GM18861 (cell line): ENCODE measurements around the gene RBM33.

ENCODE experiments used
- ATAC-seq: cut with Tn5 transposase; IDR thresholded peaks from one replicate; pipeline ENCODE4 v1.9.1; 2021; ENCODE audit not compliant: unreplicated experiment

RBM33 gene

DNA sequence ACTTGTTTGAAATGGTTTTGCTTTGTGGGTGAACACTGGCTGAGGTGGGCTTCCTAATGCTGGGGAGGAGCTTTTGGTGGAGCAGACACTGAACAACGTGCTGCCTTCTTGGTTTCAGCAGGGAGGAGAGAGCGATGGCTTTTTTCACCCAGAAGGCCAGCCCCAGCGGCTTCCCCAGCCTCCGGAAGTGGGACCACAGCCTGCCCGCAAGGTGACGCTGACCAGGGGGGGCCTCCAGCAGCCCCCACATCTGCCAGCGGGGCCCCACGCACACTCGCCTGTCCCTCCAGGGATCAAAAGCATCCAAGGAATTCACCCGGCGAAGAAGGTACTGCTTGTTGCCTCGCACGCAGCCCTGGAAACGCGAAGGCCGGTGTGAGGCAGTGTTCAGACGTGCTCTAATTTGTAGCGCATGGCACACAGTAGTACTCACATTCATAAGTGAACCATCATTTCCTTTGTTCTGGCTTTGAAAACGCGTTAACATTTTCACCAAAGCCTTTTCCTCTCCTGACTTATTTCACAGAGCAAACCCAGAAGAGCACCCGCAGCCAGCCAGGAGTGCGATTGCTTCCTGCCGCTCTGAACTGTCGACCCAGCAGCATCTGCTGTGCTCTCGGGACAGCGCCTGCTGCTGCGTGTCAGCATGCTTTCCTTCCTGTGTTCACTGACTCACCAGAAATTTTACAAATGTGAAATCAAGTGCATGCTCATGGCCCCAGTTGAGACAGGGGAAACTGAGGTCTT, 119.4 kb downstream of the RBM33 start:
- no peak for ATAC-seq

DNA sequence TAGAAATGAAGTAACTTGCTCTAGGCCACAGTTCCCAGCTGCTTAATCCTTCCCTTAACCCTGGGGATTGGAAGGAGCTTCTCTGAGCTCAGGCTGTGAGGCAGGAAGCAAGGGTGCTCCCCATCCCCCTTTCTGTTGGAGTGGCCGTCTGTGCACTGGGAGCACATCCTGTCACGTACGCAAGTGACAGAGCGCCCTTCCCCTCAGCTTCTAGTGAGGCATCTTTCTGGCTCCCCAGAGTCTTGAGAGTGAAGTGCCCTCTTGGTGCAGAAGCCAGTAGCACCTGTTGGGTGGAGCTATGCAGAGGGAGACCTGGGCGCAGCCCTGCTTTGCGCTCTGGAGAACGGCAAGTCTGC, 120.0 kb downstream of the RBM33 start:
- ATAC-seq: no peak

DNA sequence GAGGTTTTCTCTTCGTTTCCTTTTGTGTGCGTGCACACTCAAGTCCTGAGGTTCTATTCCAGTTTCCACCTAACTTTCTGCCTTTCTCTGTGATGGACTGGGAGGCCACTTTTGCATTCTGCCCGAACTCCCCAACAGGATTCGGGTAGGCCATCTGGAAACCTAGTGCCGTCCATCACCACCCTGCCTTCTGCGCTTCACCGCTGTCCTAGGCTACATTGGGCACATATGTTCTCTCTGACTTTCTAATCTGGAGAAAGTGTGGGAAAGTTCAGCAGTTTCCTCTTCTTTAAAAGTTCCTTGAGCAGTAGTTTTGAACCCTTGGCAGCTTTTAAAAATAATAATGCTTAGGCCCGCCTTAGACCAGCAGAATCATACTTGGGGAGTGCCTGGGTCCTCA, 121.0 kb downstream of the RBM33 start:
- no peak for ATAC-seq

DNA sequence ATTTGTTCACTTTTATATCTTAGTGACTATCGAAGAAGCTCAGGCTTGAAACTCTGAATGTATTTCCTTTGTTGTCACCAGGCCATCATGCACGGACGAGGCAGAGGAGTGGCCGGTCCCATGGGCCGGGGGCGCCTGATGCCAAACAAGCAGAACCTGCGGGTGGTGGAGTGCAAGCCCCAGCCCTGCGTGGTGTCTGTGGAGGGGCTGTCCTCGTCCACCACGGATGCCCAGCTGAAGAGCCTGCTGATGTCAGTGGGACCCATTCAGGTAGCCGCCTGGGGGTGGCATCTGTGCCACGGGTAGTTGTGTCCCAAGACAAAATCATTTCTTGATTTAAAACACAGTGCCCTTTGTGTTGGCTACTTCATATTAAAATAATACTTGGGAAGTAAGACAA, 121.9 kb downstream of the RBM33 start:
- no peak for ATAC-seq

DNA sequence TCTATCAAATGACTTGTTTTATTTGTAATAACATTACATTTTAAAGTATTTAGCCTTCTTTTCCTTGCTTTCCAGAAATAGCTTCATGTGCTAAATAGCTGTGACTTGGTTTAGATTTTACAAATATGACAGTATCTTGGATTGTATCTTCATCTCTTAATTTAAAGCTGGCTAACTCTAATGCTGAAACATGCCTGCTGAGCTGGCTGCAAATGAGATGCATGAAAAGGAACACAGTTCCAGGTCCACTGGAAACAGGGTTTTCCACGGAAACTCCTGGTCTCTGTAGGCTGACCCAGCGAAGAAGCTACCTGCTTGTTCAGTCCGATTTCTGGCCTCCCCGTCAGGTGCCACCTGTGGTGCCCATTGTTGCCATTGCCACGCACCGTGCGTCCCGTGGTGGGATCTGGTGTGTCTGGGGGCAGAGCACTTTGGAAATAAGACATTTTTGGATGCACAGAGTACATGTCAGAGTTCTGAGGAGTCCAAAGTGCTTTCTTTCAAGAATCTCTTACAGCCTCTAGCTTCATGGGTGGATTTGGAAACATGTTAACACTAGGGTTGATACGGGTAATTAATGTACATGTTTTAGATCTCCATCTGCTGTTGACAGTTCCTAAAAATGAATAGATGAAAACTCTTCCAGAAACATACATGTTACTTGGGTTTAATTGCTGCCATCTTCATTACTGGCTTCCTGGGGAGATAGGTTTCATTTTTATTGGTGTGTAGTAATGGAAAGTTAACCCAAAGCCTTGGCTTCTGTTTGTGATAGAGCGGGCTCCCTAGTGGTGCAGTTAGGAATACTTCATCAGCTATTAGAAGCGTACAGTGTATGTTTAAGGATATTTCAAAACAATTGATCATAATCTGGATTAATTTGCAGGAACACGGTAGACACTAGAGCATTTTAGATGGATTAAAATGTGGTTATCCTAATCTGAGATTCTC, 122.8 kb downstream of the RBM33 start:
- ATAC-seq: no peak

DNA sequence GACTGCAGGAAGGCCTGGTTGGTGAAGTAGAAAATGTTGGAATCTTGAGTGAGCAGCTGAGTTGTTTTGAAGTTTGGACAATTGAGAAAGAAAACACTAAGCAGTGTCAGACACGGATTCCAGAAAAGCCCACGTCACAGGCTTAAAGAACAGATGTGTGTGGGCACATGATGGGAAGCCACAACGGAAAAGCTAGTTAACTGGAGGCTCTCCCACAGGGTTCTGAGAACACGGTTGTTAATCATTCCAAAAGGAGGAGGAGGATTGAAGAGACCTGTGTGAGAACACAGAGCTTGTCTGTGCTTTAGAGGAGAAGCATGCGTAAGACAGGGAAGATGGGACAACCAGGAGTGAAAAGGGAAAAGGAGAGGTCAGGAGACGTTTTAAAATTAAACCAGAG, 125.2 kb downstream of the RBM33 start:
- no peak for ATAC-seq

DNA sequence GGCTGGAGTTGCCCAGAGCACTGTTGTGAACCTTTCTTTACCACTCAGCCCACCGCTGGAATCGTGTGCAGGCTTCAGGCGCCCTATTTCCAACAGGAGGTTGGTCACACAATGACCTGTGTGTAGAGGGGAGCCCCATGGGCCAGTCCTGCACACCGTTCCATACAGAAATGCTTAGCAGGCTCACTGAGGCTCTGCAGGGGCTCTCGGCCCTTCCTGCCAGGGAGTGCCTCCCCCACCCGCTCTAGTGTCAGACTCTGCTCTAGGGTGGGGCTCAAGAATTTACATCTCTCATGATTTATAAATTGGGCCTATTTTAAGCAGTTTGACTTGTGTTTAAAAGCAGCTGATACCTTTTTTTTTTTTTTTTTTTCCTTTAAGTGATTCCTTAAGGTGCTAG, 125.8 kb downstream of the RBM33 start:
- no peak for ATAC-seq

DNA sequence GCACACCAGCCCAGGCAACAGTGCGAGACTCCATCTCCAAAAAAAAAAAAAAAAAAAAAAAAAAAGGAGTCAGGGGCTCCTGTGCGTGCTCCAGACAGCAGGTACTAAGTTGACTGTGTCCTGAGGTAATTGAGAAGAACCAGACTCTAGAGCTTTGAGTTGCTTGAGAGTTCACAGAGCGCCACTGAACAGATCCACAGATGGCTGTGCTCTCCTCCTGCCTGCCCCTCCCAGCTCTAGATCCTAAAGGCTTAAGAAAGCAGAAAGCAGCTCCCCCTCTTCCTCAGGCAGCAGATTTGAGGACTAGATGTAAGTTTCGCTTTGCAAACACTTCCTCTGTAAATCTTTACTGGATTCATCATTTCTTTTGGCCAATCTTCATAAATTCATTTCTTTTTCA, 129.1 kb downstream of the RBM33 start:
- no peak for ATAC-seq

DNA sequence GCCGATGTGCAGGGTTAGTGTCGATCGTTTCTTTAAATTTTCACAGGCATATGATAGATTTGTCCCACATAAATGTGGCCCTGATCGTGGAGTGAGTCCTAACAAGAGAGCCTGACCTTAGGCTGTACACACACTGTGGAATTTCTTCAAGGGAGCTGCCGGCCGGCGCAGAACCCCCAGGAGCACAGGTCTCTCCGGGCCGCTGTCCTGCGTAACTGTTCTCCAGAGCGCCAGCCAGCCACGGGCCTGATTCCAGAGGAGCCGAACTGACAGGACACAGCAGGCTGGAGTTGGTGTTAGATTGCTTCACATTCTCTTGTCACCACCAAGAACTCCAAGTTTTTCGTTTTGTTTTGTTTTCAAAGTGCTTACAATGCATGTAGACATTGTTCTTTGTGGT, 130.5 kb downstream of the RBM33 start:
- ATAC-seq: no peak

DNA sequence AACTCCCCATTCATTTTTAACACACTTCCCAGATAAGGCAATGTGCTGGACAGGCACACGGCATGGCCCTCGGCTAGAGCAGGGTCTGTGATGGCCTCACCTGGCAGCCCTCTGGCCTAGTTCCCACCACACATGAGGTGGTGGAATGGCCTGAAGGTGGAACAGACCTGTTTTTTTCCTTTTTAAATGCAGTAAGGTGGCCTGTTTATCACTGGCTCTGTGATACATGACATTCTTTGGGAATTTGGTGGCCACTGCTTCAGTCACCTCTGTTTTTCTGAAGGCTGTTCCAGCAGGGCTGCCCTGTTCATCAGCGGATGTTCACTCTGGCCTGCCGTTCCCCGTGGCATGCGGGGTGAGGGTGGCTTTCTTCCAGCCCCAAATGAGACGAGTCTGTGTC, 131.2 kb downstream of the RBM33 start:
- no peak for ATAC-seq

DNA sequence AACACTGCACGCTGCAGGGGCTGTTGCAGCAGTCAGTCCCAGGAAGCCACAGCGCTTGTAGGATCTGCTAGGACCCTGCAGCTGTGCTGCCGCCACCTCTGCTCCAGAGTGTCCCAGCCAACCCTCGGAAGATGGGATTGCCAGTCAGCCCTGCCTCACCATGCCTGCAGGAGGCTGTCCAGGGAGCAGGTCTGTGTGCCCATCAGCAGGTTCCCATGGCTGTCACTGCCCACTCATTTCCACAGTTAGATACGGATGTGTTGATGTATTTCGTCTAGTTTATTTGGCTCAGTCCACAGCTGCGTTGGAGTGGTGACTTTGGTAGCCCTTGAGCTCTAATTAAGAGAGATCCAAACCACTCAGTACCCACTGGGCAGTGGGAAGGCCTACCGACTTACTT, 132.1 kb downstream of the RBM33 start:
- no peak for ATAC-seq

DNA sequence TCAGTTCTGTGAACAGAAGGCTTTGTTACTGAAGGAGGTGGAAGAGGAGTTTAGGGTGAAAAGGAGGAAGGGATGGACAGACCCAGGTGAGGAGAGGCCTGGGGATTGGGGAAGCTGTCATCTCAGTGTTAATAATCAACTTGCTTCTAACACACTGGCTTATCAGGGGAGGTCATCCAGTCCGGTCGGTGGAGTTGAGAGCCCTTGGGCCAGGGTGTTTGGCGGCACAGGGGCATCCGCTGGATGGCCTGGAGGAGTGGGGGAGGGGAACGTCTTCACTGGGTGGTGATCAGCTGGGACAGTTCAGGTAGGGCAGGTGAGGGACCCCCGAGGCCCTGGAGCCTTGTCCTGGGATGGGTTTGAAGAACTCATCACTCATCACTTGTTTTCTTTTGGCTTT, 133.9 kb downstream of the RBM33 start:
- ATAC-seq: no peak

DNA sequence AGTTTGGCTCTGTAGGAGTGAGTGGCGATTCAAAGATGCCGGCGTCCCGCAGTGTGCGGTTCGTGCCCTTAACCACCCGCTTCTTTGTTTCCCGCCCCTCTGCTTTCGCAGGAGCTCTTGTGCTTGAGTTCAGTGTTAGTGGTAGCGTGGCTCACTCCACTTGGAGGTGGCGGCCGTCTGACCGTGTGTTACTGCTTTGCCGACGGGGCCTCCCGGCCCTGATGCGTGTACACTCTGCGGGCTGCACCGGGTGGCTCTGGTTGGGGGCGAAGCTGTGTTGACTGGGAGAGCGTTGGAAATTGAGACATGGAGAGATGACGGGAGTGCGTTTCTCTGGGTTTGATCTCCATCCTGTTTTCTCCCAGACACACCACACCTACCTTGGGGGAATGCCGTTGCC, 136.4 kb downstream of the RBM33 start:
- ATAC-seq: no peak

DNA sequence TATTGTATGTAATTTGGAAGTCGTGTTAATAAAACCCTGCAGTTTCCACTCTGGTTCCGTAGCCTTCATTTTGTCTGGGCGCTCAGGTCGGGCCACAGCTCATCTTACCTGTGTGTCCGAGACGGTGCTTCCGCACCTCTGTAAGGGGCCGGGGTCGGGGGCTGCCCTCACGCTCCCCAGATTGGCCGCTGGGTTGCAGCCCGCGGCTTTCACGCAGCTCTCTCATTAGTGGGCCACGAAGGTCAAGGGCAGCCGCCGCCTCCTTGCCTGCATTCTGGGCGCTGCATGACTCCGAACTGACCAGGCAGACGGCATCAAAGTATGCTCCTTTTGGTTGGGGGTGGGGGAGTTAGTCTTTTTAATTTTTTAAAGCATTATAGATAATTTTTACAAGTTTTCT, 137.0 kb downstream of the RBM33 start:
- ATAC-seq: no peak

DNA sequence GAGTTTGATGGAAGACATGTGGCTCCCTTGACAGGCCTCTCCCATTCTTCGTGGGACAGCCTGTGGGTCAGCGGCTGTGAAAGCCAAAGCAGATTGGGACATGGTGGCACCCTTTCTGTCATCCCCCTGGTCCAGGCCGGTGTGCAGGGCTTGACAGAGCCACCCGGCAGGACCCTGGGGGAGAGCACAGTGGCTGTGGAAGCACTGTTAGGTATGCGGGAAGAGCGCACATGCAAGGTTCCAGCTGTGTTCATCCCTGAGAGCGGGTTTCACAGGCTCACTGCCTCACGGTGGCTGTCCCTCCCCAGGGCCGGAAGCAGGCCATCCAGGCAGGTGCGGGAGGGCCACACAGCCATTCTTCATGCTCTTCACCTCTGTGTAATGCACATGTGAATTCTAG, 138.0 kb downstream of the RBM33 start:
- ATAC-seq: no peak

DNA sequence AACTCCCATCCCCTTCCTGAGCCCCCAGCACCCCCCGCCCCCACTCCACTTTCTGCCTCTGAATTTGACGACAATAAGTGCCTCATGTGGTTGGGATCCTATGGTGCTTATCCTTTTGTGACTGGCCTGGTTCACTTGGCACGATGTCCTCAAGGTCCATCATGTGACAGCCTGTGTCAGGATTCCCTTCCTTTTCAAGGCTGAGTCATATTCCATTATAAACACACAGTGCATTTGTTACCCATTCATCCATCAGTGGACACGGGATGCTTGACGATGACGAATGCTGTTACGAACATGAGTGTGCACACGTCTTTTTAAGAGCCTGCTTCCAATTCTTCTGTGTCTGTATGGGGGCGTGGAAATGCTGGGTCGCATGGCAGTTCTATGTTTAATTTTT, 141.1 kb downstream of the RBM33 start:
- ATAC-seq: no peak

DNA sequence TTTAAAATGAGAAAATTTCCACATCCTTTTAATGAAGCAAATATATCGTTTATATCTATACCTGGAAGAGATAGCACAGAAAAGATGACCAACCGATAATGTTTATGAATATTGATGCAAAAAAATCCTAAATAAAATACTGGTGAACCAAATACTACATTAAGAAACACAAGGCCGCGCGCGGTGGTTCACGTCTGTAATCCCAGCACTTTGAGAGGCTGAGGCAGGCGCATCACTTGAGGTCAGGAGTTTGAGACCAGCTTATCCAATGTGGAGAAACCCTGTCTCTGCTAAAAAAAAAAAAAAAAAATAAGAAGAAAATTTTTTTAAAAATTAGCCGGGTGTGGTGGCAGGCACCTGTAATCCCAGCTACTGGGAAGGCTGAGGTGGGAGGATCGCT, 142.0 kb downstream of the RBM33 start:
- no peak for ATAC-seq

DNA sequence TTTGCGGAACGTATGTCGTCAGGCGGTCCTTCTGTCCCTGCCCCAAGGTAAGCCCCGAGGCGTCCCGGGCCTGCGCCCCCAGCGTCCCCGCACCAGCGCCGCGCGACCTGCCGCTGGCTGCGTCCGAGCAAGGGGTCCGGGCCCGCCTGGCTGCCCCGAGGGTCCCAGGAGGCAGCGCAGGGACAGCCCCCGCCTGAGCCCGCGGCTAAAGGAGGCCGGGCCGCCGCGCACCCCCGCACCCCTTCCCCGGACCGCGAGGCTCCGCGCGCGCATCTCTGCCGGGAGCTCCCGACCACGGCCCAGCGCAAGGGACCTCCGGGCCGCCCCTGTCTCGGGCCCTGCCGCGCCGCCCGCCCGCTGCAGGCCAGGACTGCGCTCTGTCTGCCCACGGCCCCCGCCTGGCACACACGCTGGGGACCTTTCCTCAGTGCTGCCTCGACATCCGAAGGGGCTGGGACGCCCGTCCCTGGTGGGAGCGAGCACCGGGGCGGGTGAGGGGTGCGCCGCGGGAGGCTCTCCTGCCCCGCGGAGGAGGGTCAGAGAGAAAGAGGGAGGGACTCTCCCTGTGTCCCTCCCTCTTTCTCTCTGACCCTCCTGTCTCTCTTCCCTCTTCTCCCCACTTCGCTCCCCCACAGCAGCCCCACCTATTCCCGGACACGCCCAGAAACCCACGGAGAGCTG, 142.8 kb downstream of the RBM33 start:
- no peak for ATAC-seq

DNA sequence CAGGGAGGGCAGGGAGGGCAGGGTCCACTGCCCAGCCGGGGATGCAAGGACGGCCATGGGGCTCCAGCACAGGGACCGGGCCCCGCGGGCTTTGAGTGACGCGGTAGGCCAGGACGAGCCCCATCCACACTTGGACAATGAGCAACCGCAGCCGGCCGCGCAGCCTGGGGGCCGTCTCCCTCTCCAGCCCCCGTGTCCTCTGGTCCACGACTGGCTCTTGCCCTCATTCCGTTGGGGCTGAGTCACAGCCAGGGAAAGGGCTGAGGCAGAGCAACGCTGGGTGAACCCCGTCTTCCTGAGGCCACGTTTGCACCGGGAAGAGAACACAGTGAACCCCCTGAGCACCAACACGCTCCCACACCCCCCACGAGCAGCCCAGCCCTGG, 144.1 kb downstream of the RBM33 start:
- ATAC-seq: no peak

DNA sequence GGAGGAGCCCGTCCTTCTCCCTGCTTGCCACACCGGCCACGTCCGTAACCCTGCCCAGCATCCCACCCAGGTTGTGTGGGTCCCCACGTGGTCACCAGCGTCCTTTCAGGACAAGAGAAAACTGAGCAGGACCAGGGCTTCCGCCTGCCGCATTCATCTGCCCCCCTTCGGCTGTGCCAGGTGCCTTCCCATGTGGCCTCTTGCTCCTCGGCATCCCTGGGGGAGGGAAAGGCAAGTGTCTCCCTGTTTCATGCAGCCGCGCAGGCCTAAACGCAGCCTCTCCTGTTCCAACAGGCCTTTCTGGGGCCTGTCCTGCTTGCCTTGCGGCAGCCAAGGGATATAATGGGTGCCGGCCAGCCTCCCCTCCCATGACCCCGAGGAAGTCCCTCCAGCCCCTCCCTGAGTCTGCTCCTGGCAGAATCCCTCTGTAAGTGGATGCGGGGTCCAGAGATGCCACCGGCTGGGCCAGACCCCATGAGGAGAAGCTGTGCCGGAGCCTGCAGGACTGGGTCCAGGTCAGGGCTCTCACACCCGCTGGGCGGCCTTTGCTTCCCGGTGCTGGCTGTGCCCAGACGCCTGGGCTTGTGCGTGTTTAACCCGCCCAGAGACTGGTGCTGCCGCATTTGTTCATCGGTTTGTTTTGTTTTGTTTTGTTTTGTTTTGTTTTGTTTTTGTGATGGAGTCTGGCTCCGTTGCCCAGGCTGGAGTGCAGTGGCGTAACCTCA, 144.7 kb downstream of the RBM33 start:
- ATAC-seq: no peak

DNA sequence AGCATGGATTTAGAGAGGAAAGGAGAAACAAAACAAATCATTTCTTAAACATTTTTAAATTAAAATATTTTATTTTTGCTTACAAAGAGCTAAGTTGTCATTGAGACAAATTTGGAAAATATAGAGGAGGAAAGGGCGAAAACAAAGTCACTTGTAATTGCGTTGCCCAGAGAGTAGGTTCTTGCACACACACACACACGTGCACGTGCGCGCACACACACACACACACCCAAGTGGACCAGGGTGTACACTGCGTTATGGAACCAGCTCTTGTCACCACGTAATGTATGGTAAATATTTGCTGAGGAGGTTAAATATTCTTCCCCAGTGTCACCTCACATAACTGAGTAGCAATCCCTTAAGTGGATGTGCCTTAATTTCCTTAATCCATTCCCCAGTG, 146.2 kb downstream of the RBM33 start:
- ATAC-seq: no peak
